Upper lobe of left lung (tissue), 4 donors: Measurements from ENCODE around the gene TSPOAP1.

Experiments
- CTCF ChIP-seq, 6 experiments: fragments of 450-650 bp in 4 of 6; fragments of 200-600 bp in 2 of 6; sonication (generic) in 2 of 6; IDR thresholded peaks; one replicate each; pipeline ENCODE4 v1.5.1; 2016 to 2019; ENCODE audit warnings: antibody characterized with exemption in 6 of 6
- EP300 ChIP-seq, 4 donors: sonication (generic); formaldehyde crosslinking; IDR thresholded peaks; one replicate each; pipeline ENCODE4 v1.5.1; 2017; ENCODE audit warnings: antibody characterized with exemption in 4 of 4, control low read depth in 2 of 4
- POLR2A ChIP-seq, 4 donors: fragments of 450-650 bp; IDR thresholded peaks; one replicate each; pipeline ENCODE4 v1.5.1; 2016 to 2017; ENCODE audit warnings: antibody characterized with exemption in 4 of 4, mild to moderate bottlenecking in 2 of 4

GRCh38 chr17:58364270-58364942 lies 35.8 kb upstream of the TSPOAP1 start:
- TF ChIP-seq CTCF (IDR thresholded peaks at IDR 0.05) (no peak), EP300 (IDR thresholded peaks at IDR 0.05) (no peak), POLR2A (IDR thresholded peaks at IDR 0.05) (no peak)
